Nephron progenitor cell (in vitro differentiated cells): ENCODE data around the gene HSD11B1L.
"Not testable (repeated sequence)": the region's sequence is repeated elsewhere in the genome, so short reads cannot be mapped to it uniquely, and the experiment has no call there.

Experiments
- DNase-seq: peaks from one replicate; pipeline ENCODE4 v3.0.0; 2021
- H3K27ac Mint-ChIP-seq: 2 replicates; pipeline ENCODE4 v1.8.0; 2021; ENCODE audit warnings: mild to moderate bottlenecking, moderate library complexity, mixed read lengths
- H3K27me3 Mint-ChIP-seq: 2 replicates; pipeline ENCODE4 v1.8.0; 2021; ENCODE audit warnings: mild to moderate bottlenecking, low read depth, mixed read lengths; ENCODE audit not compliant: poor library complexity
- H3K36me3 Mint-ChIP-seq: 2 replicates; pipeline ENCODE4 v1.8.0; 2021; ENCODE audit warnings: low read depth, mixed read lengths
- H3K4me1 Mint-ChIP-seq: 2 replicates; pipeline ENCODE4 v1.8.0; 2021; ENCODE audit warnings: mixed read lengths
- H3K4me3 Mint-ChIP-seq: 2 replicates; pipeline ENCODE4 v1.8.0; 2021; ENCODE audit warnings: mild to moderate bottlenecking, moderate library complexity, mixed read lengths
- H3K9me3 Mint-ChIP-seq: 2 replicates; pipeline ENCODE4 v1.8.0; 2021; ENCODE audit warnings: mild to moderate bottlenecking, moderate library complexity, mixed read lengths
- CTCF ChIP-seq: fragments of 200-600 bp; sonication (generic); IDR thresholded peaks from 2 replicates; pipeline ENCODE4 v1.5.0; 2021; ENCODE audit warnings: antibody characterized with exemption

The HSD11B1L gene

GRCh38 chr19:5684694-5685430 is 4.0 kb downstream of the HSD11B1L start:
- peaks cover 6% of the 10 kb centered on the region for H3K36me3 Mint-ChIP-seq
- TF ChIP-seq CTCF = no peak
- H3K9me3 Mint-ChIP-seq = peaks cover 3% of the 10 kb centered on the region
- peaks cover 6% of the 10 kb centered on the region for H3K27me3 Mint-ChIP-seq
- DNase-seq = no peak
- peaks cover 27% of the 10 kb centered on the region for H3K4me1 Mint-ChIP-seq
- no peak overlapping the region for H3K4me3 Mint-ChIP-seq
- no peak overlapping the region for H3K27ac Mint-ChIP-seq

GRCh38 chr19:5686326-5686646 is 5.5 kb downstream of the HSD11B1L start:
- DNase-seq = no peak
- Mint-ChIP-seq H3K4me3 (peak overlapping the region; percentile 79), H3K9me3 (peaks cover 3% of the 10 kb centered on the region), H3K27me3 (peaks cover 9% of the 10 kb centered on the region), H3K4me1 (peaks cover 28% of the 10 kb centered on the region), H3K27ac (no peak overlapping the region), H3K36me3 (peaks cover 6% of the 10 kb centered on the region)
- no peak for TF ChIP-seq CTCF

GRCh38 chr19:5686647-5687359 is 6.0 kb downstream of the HSD11B1L start:
- H3K4me1 Mint-ChIP-seq = peaks cover 23% of the 10 kb centered on the region
- H3K27me3 Mint-ChIP-seq = peaks cover 9% of the 10 kb centered on the region
- H3K36me3 Mint-ChIP-seq = peaks cover 6% of the 10 kb centered on the region
- peak; percentile 100 for DNase-seq
- peaks cover 3% of the 10 kb centered on the region for H3K9me3 Mint-ChIP-seq
- H3K27ac Mint-ChIP-seq = no peak overlapping the region
- H3K4me3 Mint-ChIP-seq = peak overlapping the region; percentile 79
- TF ChIP-seq CTCF = peak; percentile 71

GRCh38 chr19:5687360-5688198 is 6.8 kb downstream of the HSD11B1L start:
- DNase-seq = no peak
- Mint-ChIP-seq H3K4me3 (peak overlapping the region; percentile 79), H3K27ac (no peak overlapping the region), H3K9me3 (peaks cover 3% of the 10 kb centered on the region), H3K27me3 (peaks cover 9% of the 10 kb centered on the region), H3K36me3 (peaks cover 9% of the 10 kb centered on the region), H3K4me1 (peaks cover 23% of the 10 kb centered on the region)
- TF ChIP-seq CTCF = no peak

GRCh38 chr19:5688262-5688881 is 7.5 kb downstream of the HSD11B1L start:
- not testable (repeated sequence) for DNase-seq, H3K9me3 Mint-ChIP-seq, H3K27me3 Mint-ChIP-seq, H3K27ac Mint-ChIP-seq
- peaks cover 21% of the 10 kb centered on the region for H3K4me1 Mint-ChIP-seq
- H3K4me3 Mint-ChIP-seq = peak overlapping the region; percentile 54
- peaks cover 10% of the 10 kb centered on the region for H3K36me3 Mint-ChIP-seq
